Fibroblast of lung (primary cell): ENCODE data around the gene GGT7. TPM values are rescaled to one million over a fixed set of nuclear protein-coding genes. Genes with fewer than 3 reads are reported as not detected.

Source experiments
- DNase-seq, 2 donors: peaks; one replicate each; pipeline versions ENCODE4 v3.0.0 to v3.0.0-alpha.2; 2010; ENCODE audit warnings: low read depth in 2 of 2
- H2AFZ ChIP-seq: 2 replicates; pipeline ENCODE4 v1.5.1; 2012; ENCODE audit warnings: low read length, control low read depth, inconsistent platforms
- H3K27ac ChIP-seq: 2 replicates; pipeline ENCODE4 v1.5.1; 2011; ENCODE audit warnings: low read length, control low read depth; ENCODE audit not compliant: insufficient read depth
- H3K27me3 ChIP-seq: 2 replicates; pipeline ENCODE4 v1.5.1; 2011; ENCODE audit warnings: mild to moderate bottlenecking, low read length; ENCODE audit not compliant: control insufficient read depth, insufficient read depth
- H3K36me3 ChIP-seq: 2 replicates; pipeline ENCODE4 v1.5.1; 2011; ENCODE audit warnings: low read length; ENCODE audit not compliant: control insufficient read depth, insufficient read depth
- H3K4me1 ChIP-seq: 2 replicates; pipeline ENCODE4 v1.5.1; 2011; ENCODE audit warnings: low read length; ENCODE audit not compliant: control insufficient read depth, insufficient read depth; ENCODE audit errors: extremely low read depth
- H3K4me2 ChIP-seq: 2 replicates; pipeline ENCODE4 v1.5.1; 2011; ENCODE audit warnings: low read length, control low read depth; ENCODE audit not compliant: insufficient read depth; ENCODE audit errors: extremely low read depth
- H3K4me3 ChIP-seq, 4 experiments: fragments of 200-600 bp in 1 of 4; sonication (generic) in 1 of 4; replicated peaks in 1 of 4; 2 replicates each; pipeline ENCODE4 v1.5.1; 2011 to 2016; ENCODE audit warnings: low read length in 4 of 4, low read depth in 3 of 4, mild to moderate bottlenecking in 3 of 4, control low read depth in 2 of 4, inconsistent platforms in 1 of 4, mixed read lengths in 1 of 4; ENCODE audit not compliant: insufficient read depth in 1 of 4; ENCODE audit errors: control extremely low read depth in 1 of 4
- H3K79me2 ChIP-seq: 2 replicates; pipeline ENCODE4 v1.5.1; 2012; ENCODE audit warnings: mild to moderate bottlenecking, low read length, inconsistent platforms; ENCODE audit not compliant: control insufficient read depth, insufficient read depth
- H3K9ac ChIP-seq: 2 replicates; pipeline ENCODE4 v1.5.1; 2011; ENCODE audit warnings: mild to moderate bottlenecking, low read length, control low read depth; ENCODE audit not compliant: insufficient read depth
- H3K9me3 ChIP-seq: 2 replicates; pipeline ENCODE4 v1.5.1; 2012; ENCODE audit warnings: low read depth, low read length; ENCODE audit not compliant: control insufficient read depth, insufficient read depth
- H4K20me1 ChIP-seq: 2 replicates; pipeline ENCODE4 v1.5.1; 2011; ENCODE audit warnings: low read length; ENCODE audit not compliant: control insufficient read depth, insufficient read depth; ENCODE audit errors: extremely low read depth
- CTCF ChIP-seq, 2 donors: IDR thresholded peaks in 1 of 2; conservative IDR thresholded peaks in 1 of 2; 1 replicate in 1 of 2; 2 replicates in 1 of 2; pipeline ENCODE4 v1.5.1; 2011 to 2012; ENCODE audit warnings: low read length in 2 of 2, control low read depth in 1 of 2, inconsistent platforms in 1 of 2, low read depth in 1 of 2, mild to moderate bottlenecking in 1 of 2
- EZH2 ChIP-seq: IDR thresholded peaks from 2 replicates; pipeline ENCODE4 v1.5.1; 2012; ENCODE audit warnings: low read length, control low read depth, mild to moderate bottlenecking; ENCODE audit errors: missing control alignments
- polyA plus RNA-seq, 2 donors: library from polyadenylated mRNA; depleted of rRNA in 1 of 2; stranded (reverse) in 1 of 2; unstranded in 1 of 2; fragments of >200 nt; gene quantifications; 2 replicates each; pipeline ENCODE4 v1.2.1, GENCODE V29; 2011 to 2012; ENCODE audit warnings: missing spikeins in 1 of 2
- total RNA-seq: library from RNA; depleted of rRNA; stranded (reverse); fragments of >200 nt; gene quantifications from 2 replicates; pipeline ENCODE4 v1.2.1, GENCODE V29; 2014

The GGT7 gene
- total and polyA plus RNA-seq, 2 donors (not counting 1 experiment from before 2014, with no cell fraction given) = 10.3 to 15.2 TPM

- TF ChIP-seq EZH2 (no peak), CTCF (conservative IDR thresholded peaks at IDR 0.05 in 1 of 2, IDR thresholded peaks at IDR 0.05 in 1 of 2; ENCODE audit: low read depth in 1 of 2, low read length in 2 of 2) (no peak)
- Histone ChIP-seq H3K27ac (no peak overlapping the region), H2AFZ (no peak overlapping the region), H3K27me3 (no peaks in the 10 kb centered on the region), H3K79me2 (no peaks in the 10 kb centered on the region), H3K9ac (no peak overlapping the region), H3K4me1 (peaks cover 3% of the 10 kb centered on the region), H3K4me3 (no peak overlapping the region), H3K36me3 (peaks cover 14% of the 10 kb centered on the region), H4K20me1 (no peaks in the 10 kb centered on the region), H3K9me3 (no peaks in the 10 kb centered on the region), H3K4me2 (no peak overlapping the region)
- no peak for DNase-seq
Measured at GRCh38 chr20:34916774-34917354, 44.2 kb upstream of the GGT7 start.

- Histone ChIP-seq H3K9ac (no peak overlapping the region), H3K27ac (no peak overlapping the region), H3K79me2 (no peaks in the 10 kb centered on the region), H3K36me3 (peaks cover 14% of the 10 kb centered on the region), H3K9me3 (no peaks in the 10 kb centered on the region), H3K4me2 (no peak overlapping the region), H2AFZ (no peak overlapping the region), H4K20me1 (no peaks in the 10 kb centered on the region), H3K4me3 (no peak overlapping the region), H3K27me3 (no peaks in the 10 kb centered on the region), H3K4me1 (peaks cover under 1% of the 10 kb centered on the region)
- DNase-seq = no peak
- TF ChIP-seq CTCF (conservative IDR thresholded peaks at IDR 0.05 in 1 of 2, IDR thresholded peaks at IDR 0.05 in 1 of 2; ENCODE audit: low read depth in 1 of 2, low read length in 2 of 2) = no peak
- TF ChIP-seq EZH2 = no peak
Measured at GRCh38 chr20:34915749-34916455, 43.2 kb upstream of the GGT7 start.

GRCh38 chr20:34915131-34915530 lies 42.5 kb upstream of the GGT7 start:
- H3K4me1 ChIP-seq = no peaks in the 10 kb centered on the region
- H3K4me3 ChIP-seq = no peak overlapping the region
- no peaks in the 10 kb centered on the region for H3K27me3 ChIP-seq
- no peaks in the 10 kb centered on the region for H3K79me2 ChIP-seq
- DNase-seq = no peak
- H2AFZ ChIP-seq = no peak overlapping the region
- H3K9me3 ChIP-seq = no peaks in the 10 kb centered on the region
- peaks cover 11% of the 10 kb centered on the region for H3K36me3 ChIP-seq
- H3K4me2 ChIP-seq = no peak overlapping the region
- H4K20me1 ChIP-seq = no peaks in the 10 kb centered on the region
- TF ChIP-seq EZH2 (no peak), CTCF (conservative IDR thresholded peaks at IDR 0.05 in 1 of 2, IDR thresholded peaks at IDR 0.05 in 1 of 2; ENCODE audit: low read depth in 1 of 2, low read length in 2 of 2) (no peak)
- no peak overlapping the region for H3K27ac ChIP-seq
- no peak overlapping the region for H3K9ac ChIP-seq
